ENCODE measurements around the gene VTI1B.

GRCh38 chr14:67694791-67695393 lies 20.5 kb upstream of the VTI1B start:
- no peak for TF ChIP-seq CTCF (IDR thresholded peaks at IDR 0.05)
- no peak for TF ChIP-seq EP300 (IDR thresholded peaks at IDR 0.05)

Measured in tibial nerve (tissue), 4 donors.